ENCODE results near the gene KRTAP10-11.
A peak's percentile ranks its signal among the peaks of the same experiment; 100 is the strongest.
"Not testable (repeated sequence)": the region's sequence is repeated elsewhere in the genome, so short reads cannot be mapped to it uniquely, and the experiment has no call there.

The KRTAP10-11 gene

DNA sequence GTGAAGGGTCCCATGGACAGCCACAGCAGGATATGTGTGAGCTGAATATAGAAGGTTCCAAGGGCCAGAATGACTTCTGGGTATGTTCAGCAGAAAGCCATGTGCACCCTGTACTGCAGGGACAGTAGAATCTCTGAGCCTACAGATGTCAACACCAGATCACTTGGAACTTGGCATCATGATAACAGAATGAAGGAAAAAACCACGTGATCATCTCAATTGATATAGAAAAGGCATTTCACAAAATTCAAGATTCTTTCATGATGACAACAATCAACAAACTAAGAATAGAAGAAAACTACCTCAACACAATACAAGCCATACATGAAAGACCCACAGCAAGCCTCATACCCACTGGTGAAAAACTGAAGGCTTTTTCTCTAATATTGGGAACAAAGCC is 21.4 kb downstream of the KRTAP10-11 start:
- no peak for DNase-seq

DNA sequence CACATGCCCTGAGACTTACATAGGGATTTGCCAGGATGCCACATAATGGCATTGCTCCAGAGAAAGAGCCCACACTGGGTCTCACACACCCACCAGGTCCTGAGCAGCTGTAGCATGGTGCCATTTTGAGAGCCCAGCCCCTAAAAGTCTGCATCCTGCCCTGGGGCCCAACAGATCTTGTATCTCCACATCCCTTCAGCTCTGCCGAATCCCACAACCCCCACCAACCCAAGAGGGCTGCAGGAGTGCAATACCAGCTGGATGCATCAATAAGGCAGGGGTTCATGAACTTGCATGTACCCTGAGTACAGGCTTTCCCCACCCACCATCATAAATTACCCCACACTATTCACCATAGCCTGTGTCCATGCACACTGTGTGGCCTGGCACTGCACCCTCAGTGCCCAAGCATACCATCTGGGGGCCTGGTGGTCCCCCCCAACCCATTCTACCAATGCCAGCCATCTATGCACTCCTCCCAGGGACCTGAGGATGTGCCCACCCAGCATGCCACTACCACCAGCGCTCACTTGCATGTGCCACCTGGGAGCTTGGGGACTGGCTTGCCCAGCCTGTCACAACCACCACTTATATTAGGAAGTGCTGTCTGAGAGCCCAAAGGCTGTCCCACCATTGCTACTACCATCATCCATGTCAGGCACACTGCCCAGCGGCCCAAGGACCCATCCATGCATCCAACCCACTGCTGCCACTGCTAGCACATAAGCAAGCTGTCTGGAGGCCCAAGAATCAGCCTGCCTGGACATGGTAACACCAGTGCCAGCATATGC is 24.6 kb downstream of the KRTAP10-11 start:
- DNase-seq = no peak

DNA sequence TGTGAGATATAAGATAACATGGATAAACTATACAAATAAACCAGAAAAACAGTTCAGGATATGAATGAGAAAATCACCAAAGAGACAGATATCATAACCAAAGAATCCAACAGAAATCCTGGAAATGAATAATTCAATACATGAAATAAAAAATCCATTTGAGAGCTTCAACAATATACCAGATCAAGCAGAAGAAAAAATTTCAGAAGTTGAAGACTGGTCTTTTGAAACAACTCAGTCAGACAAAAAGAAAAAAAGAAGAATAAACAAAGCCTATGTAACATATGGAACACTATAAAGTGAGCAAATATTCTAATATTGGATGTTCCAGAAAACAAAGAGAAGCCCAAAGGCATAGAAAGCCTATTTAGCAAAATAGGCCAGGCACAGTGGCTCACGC is 25.7 kb downstream of the KRTAP10-11 start:
- no peak for DNase-seq

- no peak for DNase-seq
These were observed 31.7 kb downstream of the KRTAP10-11 start for GRCh38 chr21:44677881-44678280.

GRCh38 chr21:44681152-44681551 is 34.9 kb downstream of the KRTAP10-11 start:
- no peak for DNase-seq

DNA sequence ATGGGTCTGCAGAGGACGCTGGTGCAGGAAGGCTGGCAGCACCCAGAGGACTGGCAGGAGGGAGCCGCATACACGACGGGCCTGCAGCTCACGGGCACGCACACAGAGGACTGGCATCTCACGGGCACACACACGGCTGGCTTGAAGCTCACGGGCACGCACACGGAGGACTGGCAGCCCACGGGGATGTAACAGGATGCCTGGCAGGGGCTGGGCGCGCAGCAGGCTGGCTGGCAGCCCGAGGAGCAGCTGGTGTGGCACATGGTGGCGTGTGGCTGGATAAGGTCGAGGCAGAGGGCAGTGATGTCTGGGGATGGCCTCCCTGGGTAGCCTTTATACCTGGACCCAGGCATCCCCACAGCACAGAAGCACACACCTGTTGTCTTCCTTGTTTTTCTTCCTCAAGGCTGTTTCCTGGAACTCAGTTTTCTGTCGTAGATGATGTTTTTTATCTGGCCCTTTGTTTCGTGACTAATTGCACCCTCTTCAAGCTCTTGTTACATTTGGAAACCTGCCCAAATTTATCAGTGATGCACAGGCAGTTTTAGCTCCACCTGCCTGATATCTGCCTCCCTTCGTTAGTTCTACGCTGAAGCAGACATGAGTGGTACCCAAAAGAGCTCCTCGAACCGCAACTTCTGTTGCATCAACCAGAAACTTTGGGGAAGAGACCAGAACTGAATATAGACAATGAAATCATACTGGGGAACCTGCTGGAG is 35.8 kb downstream of the KRTAP10-11 start, which contains the start of gene KRTAP12-1:
Gene KRTAP12-1, minus strand, starts transcription at position 303 of the 719 bp plus-strand sequence. Its CDS starts 40 bp downstream, at position 263.
- DNase-seq = no peak

DNA sequence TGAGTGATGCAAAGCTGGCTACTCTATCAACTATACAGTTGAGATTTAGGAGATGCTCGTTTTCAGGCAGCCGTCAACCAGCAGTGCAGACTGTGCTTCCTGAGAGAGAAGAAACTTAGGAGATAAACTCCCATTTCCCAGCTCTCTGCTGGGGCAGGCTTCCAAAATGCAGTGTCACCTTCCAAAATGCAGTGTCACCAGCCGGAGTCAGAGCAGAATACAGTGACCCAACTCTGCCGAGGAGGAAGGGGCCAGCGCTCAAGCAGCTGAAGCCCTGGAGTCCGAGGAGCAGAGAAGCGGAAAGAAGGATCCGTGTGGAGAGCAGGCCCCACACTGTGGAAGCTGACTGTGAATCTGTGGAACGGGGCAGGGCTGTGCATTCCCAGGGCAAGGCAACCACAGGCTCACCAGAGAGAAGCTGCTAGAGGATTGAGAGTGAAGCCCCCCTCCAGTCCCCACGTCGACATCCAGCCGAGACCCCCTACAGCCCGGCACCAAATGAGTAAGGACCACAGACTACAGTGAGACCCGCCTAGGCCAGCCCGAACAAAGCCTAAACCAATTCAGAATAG is 36.5 kb downstream of the KRTAP10-11 start:
- DNase-seq = no peak

- no peak for DNase-seq
These were observed 37.9 kb downstream of the KRTAP10-11 start for GRCh38 chr21:44684077-44684476.

- no peak for DNase-seq
These were observed 38.3 kb downstream of the KRTAP10-11 start for GRCh38 chr21:44684483-44684882.

DNA sequence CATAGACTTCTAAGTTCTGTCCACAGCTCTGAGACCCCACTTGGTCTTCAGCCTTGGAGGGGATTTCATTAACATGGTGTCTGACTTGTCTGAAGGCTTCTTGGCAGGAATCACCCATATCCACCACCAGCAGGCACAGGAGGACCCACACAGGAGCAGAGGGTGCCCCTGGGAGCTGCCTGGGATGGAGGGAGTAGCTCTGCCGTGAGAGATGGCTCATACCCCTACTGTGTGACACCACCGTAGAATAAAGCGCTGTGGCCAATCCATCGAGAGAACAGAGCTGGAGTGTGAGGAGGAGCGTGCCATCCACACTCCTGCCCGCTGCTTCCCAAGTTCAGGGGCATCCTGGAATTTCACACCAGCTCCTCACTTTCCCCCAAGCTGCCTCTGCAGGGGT is 38.8 kb downstream of the KRTAP10-11 start:
- DNase-seq = not testable (repeated sequence)

DNA sequence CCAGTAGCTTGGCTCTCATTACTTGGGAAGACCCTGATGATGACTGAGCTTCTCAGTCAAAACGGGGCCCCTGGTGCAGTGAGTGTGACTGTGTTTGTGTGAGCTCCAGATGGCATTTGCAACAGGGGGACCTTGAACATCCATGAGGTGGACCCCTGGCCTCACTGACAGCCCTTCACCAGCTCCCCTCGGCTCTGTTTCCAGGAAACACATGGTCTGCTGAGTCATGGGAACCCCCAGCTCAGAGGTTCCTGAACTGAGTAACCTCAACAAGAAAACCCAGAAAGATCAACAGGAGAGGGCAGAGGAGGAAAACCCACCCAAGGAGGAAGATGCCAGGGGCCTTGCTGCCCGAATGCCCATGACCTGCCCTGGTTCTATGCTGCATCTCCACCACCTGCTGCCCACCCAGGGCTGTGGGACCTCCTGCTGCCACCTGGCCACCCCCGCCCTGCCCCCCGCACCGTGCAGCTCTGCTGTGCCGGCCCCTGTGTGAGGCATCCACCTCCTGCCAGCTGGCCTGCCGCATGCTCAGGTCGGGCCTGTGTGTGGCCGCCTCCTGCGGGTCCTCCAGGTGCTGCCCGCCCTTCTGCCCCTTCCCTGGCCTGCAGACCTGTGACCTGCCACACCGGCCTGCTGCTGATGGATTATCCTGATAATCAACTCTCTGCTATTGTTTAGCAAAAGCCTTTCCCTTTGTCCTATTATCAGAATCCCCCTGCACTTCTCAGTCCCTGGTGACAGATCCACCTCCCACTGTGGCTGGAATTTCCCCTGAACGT is 40.0 kb downstream of the KRTAP10-11 start:
- DNase-seq = peak; percentile 19 to 35 (median 31)

- DNase-seq = no peak
These were observed 40.8 kb downstream of the KRTAP10-11 start for GRCh38 chr21:44686843-44687561.

DNA sequence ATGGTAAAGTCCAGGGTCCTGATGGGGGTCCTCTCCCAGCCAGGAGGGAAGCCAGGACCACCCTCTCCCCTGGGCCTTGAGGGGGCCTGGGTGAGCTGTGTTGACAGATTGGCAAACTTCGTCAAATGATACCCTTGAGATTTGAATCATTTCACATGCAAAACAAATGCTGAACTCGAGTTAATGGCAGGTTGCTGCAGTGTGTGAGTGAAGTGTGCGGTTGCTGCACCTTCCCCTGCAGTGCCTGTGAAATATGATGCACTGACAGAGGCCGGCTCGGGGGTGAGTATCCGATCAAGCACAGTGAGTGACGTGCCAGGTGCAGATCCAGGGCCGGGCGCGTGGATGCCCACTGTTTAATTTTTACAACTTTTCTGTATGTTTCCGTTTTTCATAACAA is 41.5 kb downstream of the KRTAP10-11 start:
- no peak for DNase-seq

DNA sequence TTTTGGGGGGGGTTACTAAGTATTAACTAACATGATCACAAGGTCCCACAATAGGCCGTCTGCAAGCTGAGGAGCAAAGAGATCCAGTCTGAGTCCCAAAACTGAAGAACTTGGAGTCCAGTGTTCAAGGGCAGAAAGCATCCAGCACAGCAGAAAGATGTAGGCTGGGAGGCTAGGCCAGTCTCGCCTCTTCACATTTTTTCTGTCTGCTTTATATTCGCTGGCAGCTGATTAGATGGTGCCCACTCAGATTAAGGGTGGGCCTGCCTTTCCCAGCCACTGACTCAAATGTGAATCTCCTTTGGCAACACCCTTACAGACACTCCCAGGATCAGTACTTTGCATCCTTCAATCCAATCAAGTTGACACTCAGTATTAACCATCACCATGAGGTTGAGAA is 43.5 kb downstream of the KRTAP10-11 start:
- not testable (repeated sequence) for DNase-seq

DNA sequence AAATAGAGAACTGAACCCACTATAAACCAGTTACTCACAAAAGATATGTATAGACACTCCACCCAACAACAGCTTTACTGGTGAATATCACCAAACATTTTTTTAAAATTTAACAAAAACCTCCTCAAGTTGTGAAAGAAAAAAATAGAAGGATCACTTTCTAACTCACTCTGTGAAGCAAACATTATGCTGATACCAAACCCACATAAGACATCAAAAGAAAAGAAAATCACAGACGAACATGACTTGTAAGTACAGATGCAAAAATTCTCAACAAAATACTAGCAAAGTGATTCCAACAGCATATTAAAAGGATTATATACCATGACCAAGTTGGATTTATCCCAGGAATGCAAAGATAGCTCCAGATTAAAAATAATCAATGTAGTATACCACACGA is 45.5 kb downstream of the KRTAP10-11 start:
- no peak for DNase-seq

DNA sequence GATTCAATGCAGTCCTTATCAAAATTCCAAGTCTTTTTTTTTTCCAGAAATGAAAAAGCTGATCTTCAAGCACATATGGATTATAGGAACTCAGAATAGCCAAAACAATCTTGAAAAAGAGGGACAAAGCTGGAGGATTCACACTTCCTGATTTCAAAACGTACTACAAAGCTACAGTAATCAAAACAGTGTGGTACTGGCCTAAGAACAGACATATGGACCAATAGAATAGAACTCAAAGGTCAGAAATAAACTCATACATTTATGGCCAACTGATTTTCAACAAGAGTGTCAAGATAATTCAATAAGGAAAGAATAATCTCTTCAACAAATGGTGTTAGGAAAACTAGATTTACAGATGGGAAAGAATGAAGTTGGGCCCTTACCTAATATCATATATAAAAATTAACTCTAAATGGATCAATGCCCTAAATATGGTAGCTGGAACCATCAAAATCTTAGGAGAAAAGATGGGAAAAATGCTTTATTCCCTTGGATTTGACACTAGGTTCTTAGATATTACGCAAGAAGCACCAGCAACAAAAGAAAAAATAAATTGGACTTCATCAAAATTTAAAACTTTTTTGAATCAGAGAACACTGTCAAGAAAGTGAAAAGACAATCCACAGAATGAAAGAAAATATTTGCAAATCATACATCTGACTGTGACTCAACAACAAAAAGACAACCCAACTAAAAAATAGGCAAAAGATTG is 46.7 kb downstream of the KRTAP10-11 start:
- DNase-seq = no peak

- no peak for DNase-seq
These were observed 48.6 kb downstream of the KRTAP10-11 start for GRCh38 chr21:44694776-44695175.

DNA sequence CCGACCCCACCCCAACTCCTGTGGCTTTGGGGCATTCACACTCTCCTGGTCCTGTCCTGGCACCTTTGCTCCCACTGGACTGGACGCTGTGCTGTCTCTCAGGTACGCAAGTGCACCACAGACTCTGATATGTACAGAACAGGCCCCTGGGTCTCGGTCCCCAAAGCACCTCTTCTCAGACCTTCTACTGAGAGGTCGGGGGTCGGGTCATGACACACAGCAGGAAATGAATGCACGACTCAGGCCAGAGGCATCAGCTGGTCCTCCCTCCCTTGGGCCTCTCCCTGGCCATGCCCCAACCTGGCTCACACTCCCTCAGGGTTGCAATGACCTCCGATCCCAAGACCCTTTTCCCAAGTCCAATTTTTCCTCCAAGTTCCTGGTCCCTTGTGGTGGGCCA is 49.0 kb downstream of the KRTAP10-11 start:
- no peak for DNase-seq

GRCh38 chr21:44695641-44696040 is 49.4 kb downstream of the KRTAP10-11 start:
- no peak for DNase-seq

GRCh38 chr21:44696572-44696971 is 50.4 kb downstream of the KRTAP10-11 start:
- no peak for DNase-seq

All from suppressor macrophage treated with lipopolysaccharide for 1 hour (primary cell).